8988T (cell line): ENCODE results near the gene HCN4.

Experiments used
- DNase-seq: peaks from one replicate; pipeline ENCODE4 v3.0.0; 2011

The HCN4 gene

GRCh38 chr15:73375755-73376305 lies 7.1 kb upstream of the HCN4 start:
- no peak for DNase-seq

- DNase-seq = no peak
Measured at GRCh38 chr15:73375012-73375411, 6.3 kb upstream of the HCN4 start.

GRCh38 chr15:73374604-73375003 lies 5.8 kb upstream of the HCN4 start:
- DNase-seq = no peak

- DNase-seq = no peak
Measured at GRCh38 chr15:73373221-73373620, 4.5 kb upstream of the HCN4 start.

- no peak for DNase-seq
Measured at GRCh38 chr15:73371812-73372211, 3.1 kb upstream of the HCN4 start.

- DNase-seq = no peak
Measured at GRCh38 chr15:73370151-73370550, 1.4 kb upstream of the HCN4 start.

- DNase-seq = no peak
Measured at GRCh38 chr15:73369154-73369694, 466 bp upstream of the HCN4 start.

GRCh38 chr15:73367624-73368300 lies 996 bp downstream of the HCN4 start:
- no peak for DNase-seq

- no peak for DNase-seq
Measured at GRCh38 chr15:73366766-73367623, 1.8 kb downstream of the HCN4 start.

- DNase-seq = no peak
Measured at GRCh38 chr15:73364070-73364469, 4.7 kb downstream of the HCN4 start.

GRCh38 chr15:73362900-73363299 lies 5.9 kb downstream of the HCN4 start:
- no peak for DNase-seq

- DNase-seq = no peak
Measured at GRCh38 chr15:73361337-73361736, 7.4 kb downstream of the HCN4 start.

GRCh38 chr15:73359651-73360050 lies 9.1 kb downstream of the HCN4 start:
- DNase-seq = no peak

GRCh38 chr15:73357999-73358665 lies 10.6 kb downstream of the HCN4 start:
- no peak for DNase-seq

GRCh38 chr15:73355612-73356265 lies 13.0 kb downstream of the HCN4 start:
- DNase-seq = no peak

GRCh38 chr15:73354241-73354640 lies 14.5 kb downstream of the HCN4 start:
- DNase-seq = no peak

GRCh38 chr15:73353734-73354133 lies 15.0 kb downstream of the HCN4 start:
- no peak for DNase-seq

- DNase-seq = no peak
Measured at GRCh38 chr15:73352082-73352481, 16.7 kb downstream of the HCN4 start.

GRCh38 chr15:73349191-73349590 lies 19.6 kb downstream of the HCN4 start:
- DNase-seq = no peak

GRCh38 chr15:73346735-73347312 lies 21.9 kb downstream of the HCN4 start:
- DNase-seq = no peak

- DNase-seq = no peak
Measured at GRCh38 chr15:73345658-73346057, 23.1 kb downstream of the HCN4 start.

GRCh38 chr15:73344056-73344455 lies 24.7 kb downstream of the HCN4 start:
- DNase-seq = no peak
